ENCODE data around the gene ADAM30. TPM values are rescaled to one million over a fixed set of nuclear protein-coding genes. Genes with fewer than 3 reads are reported as not detected.

ADAM30 gene
- total RNA-seq, 1 donor from 2014 or later = not detected

DNA sequence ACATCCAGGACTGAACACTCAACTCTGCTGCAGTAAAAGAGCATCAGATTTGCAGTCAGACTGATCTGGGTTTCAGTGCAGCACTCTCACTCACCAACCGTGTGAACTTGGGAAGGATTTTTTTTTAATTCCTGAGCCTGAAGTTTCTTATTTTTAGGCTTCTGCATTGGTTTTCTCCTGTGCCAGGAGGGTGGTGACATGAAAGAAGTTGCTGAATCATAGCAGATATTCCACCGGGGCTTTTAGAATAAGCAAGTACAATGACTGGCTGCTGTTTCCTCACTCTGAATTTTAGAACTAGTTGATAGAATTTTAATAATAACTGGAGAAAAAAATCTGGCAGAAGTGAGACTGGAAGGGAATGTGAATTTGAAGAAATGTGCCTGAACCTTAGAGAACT lies 11.6 kb downstream of the ADAM30 start:
- Mint-ChIP-seq H3K27me3 (peaks cover 25% of the 10 kb centered on the region), H3K4me3 (no peak overlapping the region), H3K27ac (no peak overlapping the region), H3K36me3 (ENCODE audit: low read depth) (peaks cover 8% of the 10 kb centered on the region), H3K9me3 (peaks cover 11% of the 10 kb centered on the region), H3K4me1 (no peaks in the 10 kb centered on the region)
- ChIA-PET POLR2A (no interaction called here), CTCF (no interaction called here)
- intact Hi-C loops (cut with micrococcal nuclease) = loop anchor here (10.0 kb wide), 1 partner anchor 260 kb away; no protein-coding TSS in a partner anchor
- ATAC-seq (ENCODE audit: low read depth) (no peak), DNase-seq (no peak)
- TF ChIP-seq CTCF (IDR thresholded peaks at IDR 0.05) = no peak

- CTCF ChIA-PET = no interaction called here
- Mint-ChIP-seq H3K27ac (no peak overlapping the region), H3K27me3 (peaks cover 26% of the 10 kb centered on the region), H3K4me1 (no peaks in the 10 kb centered on the region), H3K36me3 (ENCODE audit: low read depth) (peaks cover 7% of the 10 kb centered on the region), H3K4me3 (no peak overlapping the region), H3K9me3 (peaks cover 8% of the 10 kb centered on the region)
- intact Hi-C loops (cut with micrococcal nuclease) = loop anchor here (10.0 kb wide), 1 partner anchor 261 kb away; no protein-coding TSS in a partner anchor
- TF ChIP-seq CTCF (IDR thresholded peaks at IDR 0.05) = no peak
- POLR2A ChIA-PET = no interaction called here
- no peak for DNase-seq
- ATAC-seq (ENCODE audit: low read depth) = no peak
These were observed 12.5 kb downstream of the ADAM30 start for GRCh38 chr1:119883826-119884225.

- H3K4me3 Mint-ChIP-seq = no peak overlapping the region
- peaks cover 23% of the 10 kb centered on the region for H3K27me3 Mint-ChIP-seq
- no peaks in the 10 kb centered on the region for H3K4me1 Mint-ChIP-seq
- POLR2A ChIA-PET = no interaction called here
- H3K9me3 Mint-ChIP-seq = no peaks in the 10 kb centered on the region
- no peak for TF ChIP-seq CTCF (IDR thresholded peaks at IDR 0.05)
- DNase-seq (no peak), ATAC-seq (ENCODE audit: low read depth) (no peak)
- H3K27ac Mint-ChIP-seq = no peak overlapping the region
- CTCF ChIA-PET = no interaction called here
- H3K36me3 Mint-ChIP-seq (ENCODE audit: low read depth) = no peaks in the 10 kb centered on the region
- intact Hi-C loops (cut with micrococcal nuclease) = loop anchor here (10.0 kb wide), 1 partner anchor 262 kb away; no protein-coding TSS in a partner anchor
These were observed 13.9 kb downstream of the ADAM30 start for GRCh38 chr1:119882132-119883049.

DNA sequence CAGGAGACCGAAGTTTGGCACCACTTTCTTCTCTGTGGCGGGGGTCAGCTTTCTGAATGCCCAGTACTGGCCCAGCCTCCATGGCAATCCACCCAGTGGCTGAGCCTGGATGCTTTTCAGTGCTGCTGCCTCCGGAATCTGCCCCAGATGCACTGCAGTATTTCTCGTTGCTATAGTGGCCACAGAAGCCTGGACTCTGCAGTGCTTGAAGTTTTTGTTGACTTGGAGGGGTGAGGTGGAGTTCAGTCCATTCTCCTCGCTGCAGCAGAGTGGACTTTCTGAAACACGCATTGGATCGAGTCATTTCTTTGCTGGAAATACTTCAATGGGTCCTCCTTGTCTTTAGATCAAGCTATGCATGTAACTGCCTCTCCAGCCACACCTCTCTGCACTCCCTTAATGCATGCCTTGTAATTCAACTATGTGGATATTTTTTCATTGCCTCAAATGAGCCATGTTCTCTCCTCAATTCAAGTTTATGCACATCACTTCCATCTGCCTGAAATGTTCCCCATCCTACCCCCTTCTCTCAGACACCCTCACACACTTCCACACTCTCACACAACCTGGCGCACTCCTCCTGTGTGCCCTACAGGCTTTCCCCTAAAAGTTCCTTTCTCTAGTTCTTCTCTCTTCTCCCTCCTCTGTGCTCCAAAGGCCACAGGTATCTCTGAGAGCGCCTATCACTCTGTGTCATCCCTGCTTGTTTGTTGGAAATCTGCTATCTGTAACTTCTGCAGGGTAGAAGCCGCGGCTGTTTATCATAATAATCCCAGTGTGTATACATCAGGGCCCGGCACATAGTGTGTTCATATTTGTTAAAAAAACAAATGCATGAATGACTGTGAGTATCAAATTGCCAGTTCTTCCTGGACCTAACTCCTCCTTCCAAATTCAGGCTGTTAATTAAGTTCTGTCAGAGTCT lies 16.5 kb downstream of the ADAM30 start:
- ATAC-seq (ENCODE audit: low read depth) = no peak
- Mint-ChIP-seq H3K9me3 (no peaks in the 10 kb centered on the region), H3K4me1 (no peaks in the 10 kb centered on the region), H3K27ac (no peak overlapping the region), H3K4me3 (no peak overlapping the region), H3K36me3 (ENCODE audit: low read depth) (no peaks in the 10 kb centered on the region), H3K27me3 (peaks cover 13% of the 10 kb centered on the region)
- ChIA-PET CTCF (no interaction called here), POLR2A (no interaction called here)
- no peak for DNase-seq
- intact Hi-C loops (cut with micrococcal nuclease) = loop anchor here (10.0 kb wide), 1 partner anchor 265 kb away; no protein-coding TSS in a partner anchor
- TF ChIP-seq CTCF (IDR thresholded peaks at IDR 0.05) = no peak

DNA sequence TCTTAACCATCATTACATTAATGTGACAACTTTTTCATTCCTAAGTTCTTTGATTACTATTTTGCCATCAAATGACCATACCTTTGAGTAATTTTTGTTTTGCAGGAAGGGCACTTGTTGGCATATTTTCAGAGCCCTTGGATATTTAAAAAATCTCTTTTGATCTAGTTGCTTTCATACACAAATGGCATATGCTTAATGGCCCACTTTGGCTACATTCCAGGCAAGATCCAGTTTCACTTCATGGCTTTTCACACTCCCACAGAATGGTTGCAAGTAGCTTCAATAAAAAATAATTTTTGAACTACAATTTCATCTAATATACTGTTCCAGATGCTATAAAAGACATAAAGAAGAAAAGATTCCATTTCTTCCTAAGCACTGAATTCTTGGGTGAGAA lies 18.1 kb downstream of the ADAM30 start:
- intact Hi-C loops (cut with micrococcal nuclease) = no loop called here
- Mint-ChIP-seq H3K9me3 (no peaks in the 10 kb centered on the region), H3K4me3 (no peak overlapping the region), H3K36me3 (ENCODE audit: low read depth) (no peaks in the 10 kb centered on the region), H3K27ac (no peak overlapping the region), H3K27me3 (peaks cover 13% of the 10 kb centered on the region), H3K4me1 (no peaks in the 10 kb centered on the region)
- no peak for ATAC-seq (ENCODE audit: low read depth)
- no peak for DNase-seq
- no peak for TF ChIP-seq CTCF (IDR thresholded peaks at IDR 0.05)
- CTCF ChIA-PET = no interaction called here
- POLR2A ChIA-PET = no interaction called here

Measured in activated B cell treated with CpG ODN at 0.5 μM for 24 hours (primary cell).